Tibial artery (tissue), 4 donors: ENCODE measurements around the gene NTRK3.

ENCODE experiments used
- DNase-seq, 2 donors: peaks; one replicate each; pipeline ENCODE4 v3.0.0-alpha.2; 2019
- H3K27ac ChIP-seq, 2 donors: fragments of 200-600 bp; sonication (generic) in 1 of 2; 1 replicate in 1 of 2; 2 replicates in 1 of 2; pipeline ENCODE4 v1.5.1; 2018 to 2019; ENCODE audit warnings: mild to moderate bottlenecking in 1 of 2
- H3K27me3 ChIP-seq, 2 donors: fragments of 200-600 bp; sonication (generic) in 1 of 2; one replicate each; pipeline versions ENCODE4 v1.5.1 to v1.6.0; 2016 to 2019
- H3K36me3 ChIP-seq, 3 donors: fragments of 200-600 bp; sonication (generic) in 2 of 3; one replicate each; pipeline ENCODE4 v1.5.1; 2016 to 2019; ENCODE audit warnings: mild to moderate bottlenecking in 2 of 3
- H3K4me1 ChIP-seq, 4 donors: fragments of 200-600 bp; sonication (generic) in 2 of 4; 1 replicate in 3 of 4; 2 replicates in 1 of 4; pipeline ENCODE4 v1.5.1; 2016 to 2019
- H3K4me3 ChIP-seq, 2 donors: fragments of 200-600 bp; sonication (generic) in 1 of 2; 1 replicate in 1 of 2; 2 replicates in 1 of 2; pipeline ENCODE4 v1.5.1; 2018 to 2019; ENCODE audit warnings: mild to moderate bottlenecking in 2 of 2
- H3K9me3 ChIP-seq, 3 donors: fragments of 200-600 bp; sonication (generic) in 1 of 3; one replicate each; pipeline ENCODE4 v1.5.1; 2016 to 2019
- intact Hi-C: fragments of 100-400 bp; cut with DNase I; formaldehyde crosslinking; loops from one replicate; pipeline ENCODE4 v1.15.0; 2023; ENCODE audit warnings: low total_unique reads
- TF ChIP-seq, protein P1 (sequence below), 2 experiments: fragments of 200-600 bp in 1 of 2; fragments of 450-650 bp in 1 of 2; IDR thresholded peaks; one replicate each; pipeline ENCODE4 v1.5.1; 2017 to 2019; ENCODE audit warnings: antibody characterized with exemption in 2 of 2, mild to moderate bottlenecking in 1 of 2, moderate library complexity in 1 of 2

Gene NTRK3

DNA sequence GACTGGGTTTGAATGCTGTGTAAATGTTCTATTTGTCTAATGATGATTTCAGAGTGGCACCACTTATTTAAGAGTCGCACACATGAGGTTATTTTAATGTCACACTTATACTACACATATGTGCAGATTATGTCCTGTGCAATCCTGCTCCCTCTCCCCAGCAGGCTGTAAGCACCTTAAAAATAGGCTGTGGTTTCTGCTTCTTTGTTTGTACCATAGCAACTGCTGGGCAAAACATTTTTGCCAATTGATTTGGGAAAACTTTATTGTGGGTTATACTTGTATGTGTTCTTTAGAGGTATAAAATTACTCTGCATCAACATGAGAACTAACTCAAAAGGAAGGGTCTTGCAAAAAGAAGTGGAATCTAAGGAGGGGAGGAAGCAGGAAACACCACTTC lies 318.5 kb downstream of the NTRK3 start:
- DNase-seq = no peak

DNA sequence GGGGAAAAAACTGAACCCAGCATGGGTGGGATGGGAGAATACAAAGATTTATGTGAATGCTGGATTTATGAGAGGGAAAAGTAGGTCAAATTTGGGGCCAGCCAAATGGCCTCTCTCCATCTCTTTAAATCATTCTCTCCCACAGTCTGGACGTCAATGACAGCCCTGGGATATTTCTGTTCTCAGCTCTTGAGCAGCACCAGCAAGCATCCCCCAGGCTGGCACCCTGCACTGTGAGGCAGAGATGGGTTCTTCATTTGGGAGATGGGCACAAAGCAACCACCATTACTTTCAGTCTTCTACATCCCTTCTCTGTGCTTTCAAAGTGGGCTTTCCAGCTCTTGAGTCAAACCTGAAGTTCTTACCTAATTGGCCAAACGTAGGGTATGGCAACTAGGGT lies 321.0 kb downstream of the NTRK3 start:
- TF ChIP-seq, protein P1, sequence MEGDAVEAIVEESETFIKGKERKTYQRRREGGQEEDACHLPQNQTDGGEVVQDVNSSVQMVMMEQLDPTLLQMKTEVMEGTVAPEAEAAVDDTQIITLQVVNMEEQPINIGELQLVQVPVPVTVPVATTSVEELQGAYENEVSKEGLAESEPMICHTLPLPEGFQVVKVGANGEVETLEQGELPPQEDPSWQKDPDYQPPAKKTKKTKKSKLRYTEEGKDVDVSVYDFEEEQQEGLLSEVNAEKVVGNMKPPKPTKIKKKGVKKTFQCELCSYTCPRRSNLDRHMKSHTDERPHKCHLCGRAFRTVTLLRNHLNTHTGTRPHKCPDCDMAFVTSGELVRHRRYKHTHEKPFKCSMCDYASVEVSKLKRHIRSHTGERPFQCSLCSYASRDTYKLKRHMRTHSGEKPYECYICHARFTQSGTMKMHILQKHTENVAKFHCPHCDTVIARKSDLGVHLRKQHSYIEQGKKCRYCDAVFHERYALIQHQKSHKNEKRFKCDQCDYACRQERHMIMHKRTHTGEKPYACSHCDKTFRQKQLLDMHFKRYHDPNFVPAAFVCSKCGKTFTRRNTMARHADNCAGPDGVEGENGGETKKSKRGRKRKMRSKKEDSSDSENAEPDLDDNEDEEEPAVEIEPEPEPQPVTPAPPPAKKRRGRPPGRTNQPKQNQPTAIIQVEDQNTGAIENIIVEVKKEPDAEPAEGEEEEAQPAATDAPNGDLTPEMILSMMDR (IDR thresholded peaks at IDR 0.05) = no peak
- peak in 1 of 2 donors; percentile 63 for DNase-seq

More for the DNA sequence above, 318.5 kb downstream of the NTRK3 start:
- no peak overlapping the region for H3K4me3 ChIP-seq
- H3K9me3 ChIP-seq = no peaks in the 10 kb centered on the region
- TF ChIP-seq, protein P1 (IDR thresholded peaks at IDR 0.05) = no peak
- H3K27ac ChIP-seq = peak overlapping the region in 1 of 2 donors; percentile 5
- H3K36me3 ChIP-seq = peaks cover 0 to 2% (median 0%) of the 10 kb centered on the region in 3 donors
- intact Hi-C loops = no loop called here
- H3K27me3 ChIP-seq = no peaks in the 10 kb centered on the region
- H3K4me1 ChIP-seq = peaks cover 0 to 51% (median 16%) of the 10 kb centered on the region in 4 donors

DNA sequence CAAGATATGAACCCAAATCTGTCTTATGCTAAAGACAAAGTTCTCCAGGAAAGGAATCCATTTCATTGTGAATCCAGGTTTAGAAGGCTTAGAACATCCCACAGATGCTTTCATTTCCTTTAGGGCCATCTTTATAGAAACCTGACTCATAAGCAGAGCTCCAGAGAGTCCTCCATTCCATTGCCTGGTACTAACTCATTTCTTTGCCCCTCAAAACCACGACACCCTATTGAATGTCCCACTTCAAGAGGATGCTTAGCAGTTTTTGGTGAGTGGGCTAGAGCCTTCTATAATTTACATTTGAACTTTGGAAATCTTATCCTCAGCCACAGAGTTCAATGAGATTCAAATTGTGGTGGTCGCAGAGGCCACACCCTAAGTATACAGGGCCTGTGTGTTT lies 325.0 kb downstream of the NTRK3 start:
- Histone ChIP-seq H3K9me3 (no peaks in the 10 kb centered on the region), H3K27me3 (no peaks in the 10 kb centered on the region)
- intact Hi-C loops = no loop called here

More for the DNA sequence above, 321.0 kb downstream of the NTRK3 start:
- no peaks in the 10 kb centered on the region for H3K9me3 ChIP-seq
- no peak overlapping the region for H3K4me3 ChIP-seq
- intact Hi-C loops = no loop called here
- H3K27me3 ChIP-seq = no peaks in the 10 kb centered on the region
- H3K4me1 ChIP-seq = peaks cover 0 to 47% (median 15%) of the 10 kb centered on the region in 4 donors
- H3K36me3 ChIP-seq = peaks cover 8 to 18% (median 18%) of the 10 kb centered on the region in 3 donors
- H3K27ac ChIP-seq = peak overlapping the region; percentile 1 to 45

GRCh38 chr15:87930457-87930856 lies 326.1 kb downstream of the NTRK3 start:
- H3K4me3 ChIP-seq = no peak overlapping the region
- H3K9me3 ChIP-seq = no peaks in the 10 kb centered on the region
- peaks cover 23 to 32% (median 28%) of the 10 kb centered on the region in 3 donors for H3K36me3 ChIP-seq
- H3K27ac ChIP-seq = no peak overlapping the region
- no peaks in the 10 kb centered on the region for H3K27me3 ChIP-seq
- H3K4me1 ChIP-seq = peaks cover 0 to 6% (median 3%) of the 10 kb centered on the region in 4 donors
- intact Hi-C loops = no loop called here
- DNase-seq = no peak
- TF ChIP-seq, protein P1 (IDR thresholded peaks at IDR 0.05) = no peak

More for the DNA sequence above, 325.0 kb downstream of the NTRK3 start:
- TF ChIP-seq, protein P1 (IDR thresholded peaks at IDR 0.05) = no peak
- Histone ChIP-seq H3K36me3 (peaks cover 18 to 32% (median 28%) of the 10 kb centered on the region in 3 donors), H3K27ac (no peak overlapping the region), H3K4me1 (peaks cover 0 to 17% (median 7%) of the 10 kb centered on the region in 4 donors), H3K4me3 (no peak overlapping the region)
- DNase-seq = no peak

- no peak for DNase-seq
- H3K36me3 ChIP-seq = peaks cover 23 to 32% (median 28%) of the 10 kb centered on the region in 3 donors
- no peak overlapping the region for H3K27ac ChIP-seq
- no peak overlapping the region for H3K4me3 ChIP-seq
- no peaks in the 10 kb centered on the region for H3K27me3 ChIP-seq
- TF ChIP-seq, protein P1 (IDR thresholded peaks at IDR 0.05) = no peak
- H3K9me3 ChIP-seq = no peaks in the 10 kb centered on the region
- intact Hi-C loops = no loop called here
- H3K4me1 ChIP-seq = no peaks in the 10 kb centered on the region
These were observed 326.7 kb downstream of the NTRK3 start for GRCh38 chr15:87929841-87930240.

GRCh38 chr15:87924433-87924832 lies 332.1 kb downstream of the NTRK3 start:
- H3K9me3 ChIP-seq = no peaks in the 10 kb centered on the region
- intact Hi-C loops = no loop called here

More at GRCh38 chr15:87924433-87924832, 332.1 kb downstream of the NTRK3 start:
- Histone ChIP-seq H3K4me3 (no peak overlapping the region), H3K36me3 (peaks cover 6 to 15% (median 9%) of the 10 kb centered on the region in 3 donors), H3K27me3 (no peaks in the 10 kb centered on the region), H3K4me1 (peaks cover 0 to under 1% (median 0%) of the 10 kb centered on the region in 4 donors), H3K27ac (no peak overlapping the region)
- TF ChIP-seq, protein P1 (IDR thresholded peaks at IDR 0.05) = no peak
- no peak for DNase-seq
